HG02763 (cell line): ENCODE results near the gene GOT1.

Experiments
- ATAC-seq: cut with Tn5 transposase; IDR thresholded peaks from one replicate; pipeline ENCODE4 v1.9.1; 2021; ENCODE audit warnings: mild to moderate bottlenecking, moderate library complexity; ENCODE audit not compliant: unreplicated experiment

Gene GOT1

GRCh38 chr10:99433378-99434020, 3.1 kb upstream of the GOT1 start:
- no peak for ATAC-seq

- ATAC-seq, result no peak
Measured at GRCh38 chr10:99432881-99433280, 2.5 kb upstream of the GOT1 start.

- ATAC-seq, result no peak
Measured at GRCh38 chr10:99432047-99432446, 1.6 kb upstream of the GOT1 start.

GRCh38 chr10:99431190-99431760, 851 bp upstream of the GOT1 start:
- no peak for ATAC-seq

- peak; percentile 11 for ATAC-seq
Measured at GRCh38 chr10:99430116-99430450, 341 bp downstream of the GOT1 start.

- ATAC-seq, result no peak
Measured at GRCh38 chr10:99429517-99430095, 818 bp downstream of the GOT1 start.

- ATAC-seq, result no peak
Measured at GRCh38 chr10:99427566-99428190, 2.7 kb downstream of the GOT1 start.

GRCh38 chr10:99426689-99427088, 3.7 kb downstream of the GOT1 start:
- no peak for ATAC-seq

GRCh38 chr10:99425204-99425603, 5.2 kb downstream of the GOT1 start:
- no peak for ATAC-seq

GRCh38 chr10:99424656-99425055, 5.8 kb downstream of the GOT1 start:
- ATAC-seq, result no peak

GRCh38 chr10:99422529-99423096, 7.8 kb downstream of the GOT1 start:
- ATAC-seq, result no peak

GRCh38 chr10:99421233-99421739, 9.1 kb downstream of the GOT1 start:
- ATAC-seq, result no peak

- no peak for ATAC-seq
Measured at GRCh38 chr10:99419688-99420087, 10.7 kb downstream of the GOT1 start.

GRCh38 chr10:99418910-99419624, 11.4 kb downstream of the GOT1 start:
- ATAC-seq, result no peak

GRCh38 chr10:99412099-99412498, 18.3 kb downstream of the GOT1 start:
- no peak for ATAC-seq

GRCh38 chr10:99411546-99411945, 18.9 kb downstream of the GOT1 start:
- ATAC-seq, result no peak

GRCh38 chr10:99410876-99411275, 19.5 kb downstream of the GOT1 start:
- no peak for ATAC-seq

GRCh38 chr10:99410146-99410545, 20.3 kb downstream of the GOT1 start:
- no peak for ATAC-seq

- no peak for ATAC-seq
Measured at GRCh38 chr10:99406149-99406548, 24.3 kb downstream of the GOT1 start.

- no peak for ATAC-seq
Measured at GRCh38 chr10:99403674-99404073, 26.8 kb downstream of the GOT1 start.

GRCh38 chr10:99399664-99400063, 30.8 kb downstream of the GOT1 start:
- no peak for ATAC-seq
